Lower leg skin (tissue), 3 donors: ENCODE results near the gene FNIP2.

Experiments used
- POLR2A ChIP-seq, 2 donors: fragments of 450-650 bp; IDR thresholded peaks; one replicate each; pipeline ENCODE4 v1.6.1; 2016 to 2017; ENCODE audit warnings: antibody characterized with exemption in 2 of 2, mild to moderate bottlenecking in 1 of 2, moderate library complexity in 1 of 2
- TF ChIP-seq, protein P1 (sequence below), 3 donors: fragments of 450-650 bp; IDR thresholded peaks; one replicate each; pipeline ENCODE4 v1.5.1; 2016; ENCODE audit warnings: antibody characterized with exemption in 3 of 3, mild to moderate bottlenecking in 3 of 3, moderate library complexity in 2 of 3

- TF ChIP-seq, protein P1, sequence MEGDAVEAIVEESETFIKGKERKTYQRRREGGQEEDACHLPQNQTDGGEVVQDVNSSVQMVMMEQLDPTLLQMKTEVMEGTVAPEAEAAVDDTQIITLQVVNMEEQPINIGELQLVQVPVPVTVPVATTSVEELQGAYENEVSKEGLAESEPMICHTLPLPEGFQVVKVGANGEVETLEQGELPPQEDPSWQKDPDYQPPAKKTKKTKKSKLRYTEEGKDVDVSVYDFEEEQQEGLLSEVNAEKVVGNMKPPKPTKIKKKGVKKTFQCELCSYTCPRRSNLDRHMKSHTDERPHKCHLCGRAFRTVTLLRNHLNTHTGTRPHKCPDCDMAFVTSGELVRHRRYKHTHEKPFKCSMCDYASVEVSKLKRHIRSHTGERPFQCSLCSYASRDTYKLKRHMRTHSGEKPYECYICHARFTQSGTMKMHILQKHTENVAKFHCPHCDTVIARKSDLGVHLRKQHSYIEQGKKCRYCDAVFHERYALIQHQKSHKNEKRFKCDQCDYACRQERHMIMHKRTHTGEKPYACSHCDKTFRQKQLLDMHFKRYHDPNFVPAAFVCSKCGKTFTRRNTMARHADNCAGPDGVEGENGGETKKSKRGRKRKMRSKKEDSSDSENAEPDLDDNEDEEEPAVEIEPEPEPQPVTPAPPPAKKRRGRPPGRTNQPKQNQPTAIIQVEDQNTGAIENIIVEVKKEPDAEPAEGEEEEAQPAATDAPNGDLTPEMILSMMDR (IDR thresholded peaks at IDR 0.05) = no peak
- no peak for TF ChIP-seq POLR2A (IDR thresholded peaks at IDR 0.05)
Measured at GRCh38 chr4:158786955-158787354, 18.1 kb downstream of the FNIP2 start.
